ENCODE results near the gene C3orf22. TPM values are rescaled to one million over a fixed set of nuclear protein-coding genes. Genes with fewer than 3 reads are reported as not detected.

C3orf22 gene
- total RNA-seq, 1 donor from 2014 or later, result not detected

DNA sequence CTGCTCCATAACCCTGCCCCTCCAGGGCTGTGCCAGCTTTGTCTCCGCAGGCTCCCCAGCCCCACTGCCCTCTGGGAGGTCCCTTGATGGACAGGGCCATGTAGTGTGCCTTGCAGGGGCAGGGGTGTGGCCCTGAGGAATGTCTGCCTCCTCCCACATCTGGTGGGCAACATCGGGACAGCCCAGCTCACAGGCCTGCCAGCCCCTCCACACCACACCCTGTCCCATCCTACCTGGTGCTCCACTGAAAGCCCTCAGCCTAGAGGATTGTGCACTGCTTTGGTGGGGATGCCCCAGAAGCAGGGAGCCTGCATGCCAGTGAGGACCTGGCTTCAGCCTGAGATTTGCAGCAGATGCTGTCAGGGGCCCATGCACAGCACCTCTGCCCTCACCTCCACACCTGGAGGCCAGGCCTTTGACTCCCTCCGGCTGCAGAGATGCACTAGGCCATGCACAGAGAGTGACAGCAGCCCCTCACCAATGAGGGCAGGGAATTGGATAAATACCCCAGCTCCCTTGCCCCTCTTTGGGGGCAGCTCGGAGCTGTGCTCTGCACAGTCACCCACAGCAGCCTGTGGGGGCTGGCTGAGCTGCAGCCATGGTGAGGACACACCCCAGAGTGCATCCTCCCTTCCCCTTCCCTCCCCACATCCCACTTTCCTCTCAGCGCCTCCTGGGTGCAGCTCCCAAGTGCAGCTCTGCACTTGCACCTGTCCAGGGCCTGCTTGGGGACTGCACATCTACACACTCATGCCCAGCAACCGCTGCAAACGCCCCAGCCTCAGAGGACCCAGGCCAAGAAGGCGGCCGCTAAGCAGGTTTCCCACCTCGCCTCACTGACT is 2.7 kb downstream of the C3orf22 start:
- Histone ChIP-seq H3K4me3 (no peak overlapping the region), H3K9me3 (no peaks in the 10 kb centered on the region), H3K27me3 (ENCODE audit: low read depth) (no peaks in the 10 kb centered on the region), H3K4me1 (no peaks in the 10 kb centered on the region), H3K36me3 (no peaks in the 10 kb centered on the region), H3K27ac (no peak overlapping the region)
- DNase-seq (peak; percentile 25), ATAC-seq (no peak)
- TF ChIP-seq, protein P1, sequence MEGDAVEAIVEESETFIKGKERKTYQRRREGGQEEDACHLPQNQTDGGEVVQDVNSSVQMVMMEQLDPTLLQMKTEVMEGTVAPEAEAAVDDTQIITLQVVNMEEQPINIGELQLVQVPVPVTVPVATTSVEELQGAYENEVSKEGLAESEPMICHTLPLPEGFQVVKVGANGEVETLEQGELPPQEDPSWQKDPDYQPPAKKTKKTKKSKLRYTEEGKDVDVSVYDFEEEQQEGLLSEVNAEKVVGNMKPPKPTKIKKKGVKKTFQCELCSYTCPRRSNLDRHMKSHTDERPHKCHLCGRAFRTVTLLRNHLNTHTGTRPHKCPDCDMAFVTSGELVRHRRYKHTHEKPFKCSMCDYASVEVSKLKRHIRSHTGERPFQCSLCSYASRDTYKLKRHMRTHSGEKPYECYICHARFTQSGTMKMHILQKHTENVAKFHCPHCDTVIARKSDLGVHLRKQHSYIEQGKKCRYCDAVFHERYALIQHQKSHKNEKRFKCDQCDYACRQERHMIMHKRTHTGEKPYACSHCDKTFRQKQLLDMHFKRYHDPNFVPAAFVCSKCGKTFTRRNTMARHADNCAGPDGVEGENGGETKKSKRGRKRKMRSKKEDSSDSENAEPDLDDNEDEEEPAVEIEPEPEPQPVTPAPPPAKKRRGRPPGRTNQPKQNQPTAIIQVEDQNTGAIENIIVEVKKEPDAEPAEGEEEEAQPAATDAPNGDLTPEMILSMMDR (IDR thresholded peaks at IDR 0.05), result no peak
- intact Hi-C loops (cut with DNase I), result no loop called here

DNA sequence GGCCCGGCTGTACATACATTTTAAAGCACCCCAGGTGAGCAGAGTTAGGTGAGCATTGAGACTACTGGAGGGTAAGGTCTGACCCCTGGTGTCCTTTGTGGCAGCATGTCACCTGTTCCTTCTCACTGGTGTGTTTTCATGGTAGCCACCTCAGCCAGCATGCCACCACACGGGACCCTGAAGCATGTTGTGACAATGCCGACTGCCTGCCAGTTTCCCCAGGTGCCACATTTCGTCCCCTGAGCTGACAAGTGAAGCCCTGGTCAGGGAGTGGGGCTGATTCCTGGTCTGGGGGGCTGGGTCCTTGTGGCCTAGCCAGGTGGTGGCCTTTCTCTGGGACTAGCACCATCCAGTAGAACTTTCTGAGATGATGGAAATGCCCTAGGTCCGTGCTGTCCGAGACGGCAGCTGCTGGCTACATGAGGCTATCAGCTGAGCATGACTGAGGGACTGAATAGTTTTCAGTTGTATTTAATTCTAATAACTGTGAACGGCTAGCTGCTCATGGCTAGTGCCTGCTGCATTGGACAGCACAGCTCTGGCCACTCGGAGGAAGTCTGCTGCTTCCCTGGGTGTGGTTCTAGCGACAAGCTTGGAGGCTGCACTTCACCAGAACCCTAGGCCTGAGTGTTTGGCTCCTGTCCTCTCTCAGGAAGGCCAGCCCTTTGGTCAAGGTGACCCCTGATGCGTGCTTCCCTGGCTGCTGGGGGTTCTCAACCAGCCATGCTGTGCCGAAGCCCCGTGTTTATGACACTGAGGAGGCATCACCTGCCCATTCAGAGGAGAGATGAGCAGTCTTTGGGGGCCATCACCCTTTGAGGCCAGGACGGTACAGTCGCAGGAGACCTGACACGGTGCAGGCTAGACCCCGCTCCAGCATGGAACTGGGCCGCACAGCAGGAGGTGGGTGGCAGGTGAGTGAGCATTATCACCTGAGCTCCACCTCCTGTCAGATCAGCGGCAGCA is 3.9 kb downstream of the C3orf22 start:
- intact Hi-C loops (cut with DNase I), result no loop called here
- TF ChIP-seq, protein P1 (IDR thresholded peaks at IDR 0.05), result no peak
- no peaks in the 10 kb centered on the region for H3K27me3 ChIP-seq (ENCODE audit: low read depth)
- peak; percentile 32 for DNase-seq
- no peaks in the 10 kb centered on the region for H3K9me3 ChIP-seq
- H3K4me3 ChIP-seq, result no peak overlapping the region
- no peak overlapping the region for H3K27ac ChIP-seq
- ATAC-seq, result no peak
- no peaks in the 10 kb centered on the region for H3K4me1 ChIP-seq
- no peaks in the 10 kb centered on the region for H3K36me3 ChIP-seq

DNA sequence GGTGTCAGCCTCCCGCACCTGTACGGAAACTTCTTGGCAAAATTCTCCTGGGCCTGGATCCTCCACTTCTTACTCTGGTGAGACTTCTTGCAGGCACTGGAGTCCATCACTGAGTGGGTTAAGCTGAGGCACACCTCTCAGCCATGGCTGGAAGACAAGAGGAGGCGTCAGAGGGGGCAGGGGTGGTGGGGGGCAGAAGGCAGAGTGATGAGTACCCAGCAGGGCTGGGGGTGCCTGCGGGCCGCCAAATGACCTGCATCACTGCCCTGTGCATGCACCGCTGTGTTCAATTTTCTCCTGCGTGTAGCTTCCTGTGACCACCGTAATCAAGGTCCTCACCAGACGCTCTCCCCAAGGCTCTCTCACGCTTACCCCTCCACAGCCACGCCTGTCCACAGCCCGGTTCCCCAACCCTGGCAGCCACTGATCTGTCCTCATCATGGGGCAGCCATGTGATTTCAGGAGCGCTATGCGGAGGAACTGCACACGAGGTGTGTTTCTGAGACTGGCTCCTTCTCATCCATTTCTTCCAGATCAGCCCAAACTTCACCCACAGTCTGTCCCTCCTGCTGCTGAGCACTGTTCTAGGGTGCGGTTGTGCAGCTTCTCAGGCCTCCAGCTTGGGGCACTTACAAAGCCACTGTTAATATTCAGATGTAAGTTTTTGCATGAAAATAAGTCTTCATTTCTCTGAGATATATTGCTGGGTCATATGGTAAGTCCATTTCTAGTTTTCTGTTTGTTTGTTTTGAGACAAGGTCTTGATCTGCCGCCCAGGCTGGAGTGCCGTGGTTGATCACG is 5.2 kb downstream of the C3orf22 start:
- no peak for ATAC-seq

DNA sequence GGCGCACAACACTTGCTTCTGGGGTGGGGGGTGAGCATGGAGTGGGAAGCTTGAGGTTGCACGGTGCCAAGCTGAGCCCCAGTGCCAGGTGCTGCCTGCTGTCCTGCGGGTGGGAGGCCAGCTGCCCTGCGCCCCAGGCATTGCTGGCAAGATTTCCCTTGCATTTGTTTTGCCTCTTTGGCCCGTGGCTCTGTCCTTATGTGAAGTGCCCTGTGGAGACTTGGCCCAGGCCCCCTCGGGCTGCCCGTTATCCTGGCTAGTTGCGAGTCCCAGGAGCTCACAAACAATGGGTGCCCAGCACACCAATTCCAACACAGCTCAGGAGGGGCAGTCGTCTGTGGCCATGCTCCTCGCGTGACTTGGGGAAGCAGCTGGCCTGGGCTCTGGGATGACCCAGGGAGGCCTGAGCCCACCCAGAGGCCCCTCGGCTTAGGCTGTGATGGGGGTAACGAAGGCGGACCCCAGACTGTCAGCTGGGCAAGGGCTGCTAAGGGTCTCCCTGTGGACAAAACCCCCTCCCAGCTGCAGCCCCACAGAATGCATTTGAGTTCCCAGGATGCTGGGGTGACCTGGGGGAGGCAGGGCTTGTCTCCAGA is 5.9 kb downstream of the C3orf22 start:
- H3K27me3 ChIP-seq (ENCODE audit: low read depth), result no peaks in the 10 kb centered on the region
- intact Hi-C loops (cut with DNase I), result no loop called here
- peak; percentile 31 for DNase-seq
- no peak overlapping the region for H3K27ac ChIP-seq
- no peaks in the 10 kb centered on the region for H3K4me1 ChIP-seq
- no peaks in the 10 kb centered on the region for H3K9me3 ChIP-seq
- ATAC-seq, result no peak
- TF ChIP-seq, protein P1 (IDR thresholded peaks at IDR 0.05), result no peak
- no peaks in the 10 kb centered on the region for H3K36me3 ChIP-seq
- no peak overlapping the region for H3K4me3 ChIP-seq

More for the DNA sequence above, 5.2 kb downstream of the C3orf22 start:
- peak; percentile 14 for DNase-seq
- Histone ChIP-seq H3K4me1 (no peaks in the 10 kb centered on the region), H3K4me3 (no peak overlapping the region), H3K36me3 (no peaks in the 10 kb centered on the region), H3K27ac (no peak overlapping the region), H3K27me3 (ENCODE audit: low read depth) (no peaks in the 10 kb centered on the region), H3K9me3 (no peaks in the 10 kb centered on the region)
- TF ChIP-seq, protein P1 (IDR thresholded peaks at IDR 0.05), result no peak
- intact Hi-C loops (cut with DNase I), result no loop called here
